ENCODE measurements around the gene FAM184A.

The FAM184A gene

DNA sequence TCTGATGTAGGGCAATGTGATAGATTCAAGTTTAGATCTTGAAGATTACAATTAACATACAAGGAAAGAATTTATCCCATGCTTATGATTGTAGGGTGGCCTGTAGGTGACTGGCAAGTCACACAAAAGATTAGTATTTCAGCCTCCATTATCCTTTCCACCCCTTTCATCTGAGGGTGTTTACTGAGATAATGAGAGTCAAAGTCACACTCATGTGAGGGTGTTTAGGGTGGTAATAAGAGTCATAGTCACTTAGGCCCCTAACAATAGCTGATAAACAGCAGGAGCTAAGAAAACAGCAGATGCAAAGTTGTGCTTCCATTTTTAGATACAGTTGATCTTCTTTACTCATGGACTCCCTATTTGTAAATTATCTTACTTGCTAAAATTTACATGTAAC is 11.4 kb downstream of the FAM184A start:
- DNase-seq (ENCODE audit: low read depth) = no peak
- no peak overlapping the region for H3K4me3 ChIP-seq (replicated peaks; ENCODE audit: low read depth, low read length)
- TF ChIP-seq, protein P1, sequence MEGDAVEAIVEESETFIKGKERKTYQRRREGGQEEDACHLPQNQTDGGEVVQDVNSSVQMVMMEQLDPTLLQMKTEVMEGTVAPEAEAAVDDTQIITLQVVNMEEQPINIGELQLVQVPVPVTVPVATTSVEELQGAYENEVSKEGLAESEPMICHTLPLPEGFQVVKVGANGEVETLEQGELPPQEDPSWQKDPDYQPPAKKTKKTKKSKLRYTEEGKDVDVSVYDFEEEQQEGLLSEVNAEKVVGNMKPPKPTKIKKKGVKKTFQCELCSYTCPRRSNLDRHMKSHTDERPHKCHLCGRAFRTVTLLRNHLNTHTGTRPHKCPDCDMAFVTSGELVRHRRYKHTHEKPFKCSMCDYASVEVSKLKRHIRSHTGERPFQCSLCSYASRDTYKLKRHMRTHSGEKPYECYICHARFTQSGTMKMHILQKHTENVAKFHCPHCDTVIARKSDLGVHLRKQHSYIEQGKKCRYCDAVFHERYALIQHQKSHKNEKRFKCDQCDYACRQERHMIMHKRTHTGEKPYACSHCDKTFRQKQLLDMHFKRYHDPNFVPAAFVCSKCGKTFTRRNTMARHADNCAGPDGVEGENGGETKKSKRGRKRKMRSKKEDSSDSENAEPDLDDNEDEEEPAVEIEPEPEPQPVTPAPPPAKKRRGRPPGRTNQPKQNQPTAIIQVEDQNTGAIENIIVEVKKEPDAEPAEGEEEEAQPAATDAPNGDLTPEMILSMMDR (IDR thresholded peaks at IDR 0.05; ENCODE audit: low read length, missing control alignments) = no peak

GRCh38 chr6:119066517-119066916 is 11.9 kb downstream of the FAM184A start:
- TF ChIP-seq, protein P1 (IDR thresholded peaks at IDR 0.05; ENCODE audit: low read length, missing control alignments) = no peak
- no peak overlapping the region for H3K4me3 ChIP-seq (replicated peaks; ENCODE audit: low read depth, low read length)
- DNase-seq (ENCODE audit: low read depth) = no peak

DNA sequence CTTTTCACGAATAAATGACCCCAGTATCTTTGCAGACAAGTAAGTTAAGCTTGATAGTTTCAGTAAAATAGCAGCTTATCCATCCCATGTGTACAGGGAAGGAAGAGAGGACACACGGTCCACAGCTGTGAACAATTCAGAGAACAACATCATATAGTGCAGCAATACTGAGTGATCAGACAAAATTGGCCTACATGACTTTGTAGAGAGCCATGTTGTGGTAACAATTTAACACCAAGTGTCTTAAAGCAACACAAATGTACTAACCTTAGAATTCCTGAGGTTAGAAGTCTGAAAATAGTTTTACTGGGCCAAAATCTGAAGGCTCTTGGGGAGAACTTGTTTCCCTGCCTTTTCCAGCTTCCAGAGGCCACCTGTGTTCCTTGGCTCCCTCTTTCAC is 12.5 kb downstream of the FAM184A start:
- no peak for DNase-seq (ENCODE audit: low read depth)
- no peak overlapping the region for H3K4me3 ChIP-seq (replicated peaks; ENCODE audit: low read depth, low read length)
- TF ChIP-seq, protein P1 (IDR thresholded peaks at IDR 0.05; ENCODE audit: low read length, missing control alignments) = no peak

GRCh38 chr6:119065382-119065781 is 13.1 kb downstream of the FAM184A start:
- TF ChIP-seq, protein P1 (IDR thresholded peaks at IDR 0.05; ENCODE audit: low read length, missing control alignments) = no peak
- no peak overlapping the region for H3K4me3 ChIP-seq (replicated peaks; ENCODE audit: low read depth, low read length)
- no peak for DNase-seq (ENCODE audit: low read depth)

GRCh38 chr6:119063491-119063890 is 15.0 kb downstream of the FAM184A start:
- TF ChIP-seq, protein P1 (IDR thresholded peaks at IDR 0.05; ENCODE audit: low read length, missing control alignments) = no peak
- H3K4me3 ChIP-seq (replicated peaks; ENCODE audit: low read depth, low read length) = no peak overlapping the region
- no peak for DNase-seq (ENCODE audit: low read depth)

- H3K4me3 ChIP-seq (replicated peaks; ENCODE audit: low read depth, low read length) = no peak overlapping the region
- DNase-seq (ENCODE audit: low read depth) = no peak
- TF ChIP-seq, protein P1 (IDR thresholded peaks at IDR 0.05; ENCODE audit: low read length, missing control alignments) = no peak
Observed at GRCh38 chr6:119061215-119061614, 17.2 kb downstream of the FAM184A start.

GRCh38 chr6:119060255-119060907 is 18.1 kb downstream of the FAM184A start:
- DNase-seq (ENCODE audit: low read depth) = no peak
- TF ChIP-seq, protein P1 (IDR thresholded peaks at IDR 0.05; ENCODE audit: low read length, missing control alignments) = no peak
- no peak overlapping the region for H3K4me3 ChIP-seq (replicated peaks; ENCODE audit: low read depth, low read length)
